ENCODE data around the gene HSPA1B. TPM values are rescaled to one million over a fixed set of nuclear protein-coding genes. Genes with fewer than 3 reads are reported as not detected.
A peak's percentile ranks its signal among the peaks of the same experiment; 100 is the strongest.

Gene HSPA1B
- total RNA-seq, 6 donors from 2014 or later = 92.2 to 177 (median 127) TPM

DNA sequence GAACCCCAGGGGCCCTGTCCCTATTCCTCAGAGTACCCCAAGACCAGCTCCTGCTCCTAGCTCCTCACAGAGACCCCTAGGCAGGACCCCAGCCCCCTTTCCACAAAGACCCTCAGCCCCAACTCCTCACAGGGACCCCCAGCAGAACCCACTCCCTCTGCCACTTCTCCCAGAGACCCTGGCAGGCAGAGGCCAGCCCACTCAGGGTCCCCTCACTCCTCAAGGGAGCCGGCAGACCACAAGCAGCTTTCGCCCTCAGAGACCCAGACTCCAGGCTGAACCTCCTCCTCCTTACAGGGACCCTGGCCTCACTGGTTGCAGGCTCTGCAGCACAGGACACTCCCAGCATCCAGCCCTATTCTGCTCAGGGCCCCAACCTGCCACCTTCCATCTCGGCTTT, 50.7 kb downstream of the HSPA1B start:
- TF ChIP-seq POLR2AphosphoS5 (IDR thresholded peaks at IDR 0.05) (no peak), POLR2A (IDR thresholded peaks at IDR 0.05) (no peak)
- H3K9me3 ChIP-seq = no peaks in the 10 kb centered on the region
- WGBS, 2 donors = 55 to 82% methylated on average over 1 to 3 of the region's 3 CpGs
- H3K4me3 ChIP-seq = peak overlapping the region in 3 of 4 donors; percentile 38 to 47 (median 46)
- H3K4me1 ChIP-seq = peaks cover 0 to 15% (median 10%) of the 10 kb centered on the region in 4 donors
- no peaks in the 10 kb centered on the region for H3K27me3 ChIP-seq
- peak overlapping the region; percentile 48 to 78 (median 72) for H3K27ac ChIP-seq
- ATAC-seq (ENCODE audit: low FRiP score in 2 of 2) (peak in 1 of 2 donors; percentile 34), DNase-seq (no peak)
- H3K36me3 ChIP-seq = peaks cover 2 to 39% (median 36%) of the 10 kb centered on the region in 4 donors

- Histone ChIP-seq H3K27ac (peak within 1 kb of the TSS; percentile 48 to 78 (median 72)), H3K36me3 (peaks cover 7 to 44% (median 41%) of the 10 kb centered on the region in 4 donors), H3K9me3 (no peaks in the 10 kb centered on the region), H3K4me3 (peak within 1 kb of the TSS in 3 of 4 donors; percentile 38 to 47 (median 46)), H3K27me3 (no peaks in the 10 kb centered on the region), H3K4me1 (peaks cover 0 to 15% (median 10%) of the 10 kb centered on the region in 4 donors)
- WGBS, 2 donors = 55 to 72% methylated on average over 17 to 18 of the region's 18 CpGs
- TF ChIP-seq EP300 (IDR thresholded peaks at IDR 0.05) = no peak
- TF ChIP-seq POLR2A (IDR thresholded peaks at IDR 0.05) = peak in 1 of 4 donors; percentile 52
- TF ChIP-seq POLR2AphosphoS5 (IDR thresholded peaks at IDR 0.05) = peak in 1 of 2 donors; percentile 46
- no peak for TF ChIP-seq CTCF (IDR thresholded peaks at IDR 0.05)
- peak in 1 of 2 donors; percentile 45 for DNase-seq
- ATAC-seq (ENCODE audit: low FRiP score in 2 of 2) = peak; percentile 4 to 68
Measured at GRCh38 chr6:31878726-31879125, 51.2 kb downstream of the HSPA1B start, which contains the start of gene SLC44A4. Gene SLC44A4 (minus strand): TSS chr6:31878997. CDS start chr6:31878980, 17 bp downstream.

DNA sequence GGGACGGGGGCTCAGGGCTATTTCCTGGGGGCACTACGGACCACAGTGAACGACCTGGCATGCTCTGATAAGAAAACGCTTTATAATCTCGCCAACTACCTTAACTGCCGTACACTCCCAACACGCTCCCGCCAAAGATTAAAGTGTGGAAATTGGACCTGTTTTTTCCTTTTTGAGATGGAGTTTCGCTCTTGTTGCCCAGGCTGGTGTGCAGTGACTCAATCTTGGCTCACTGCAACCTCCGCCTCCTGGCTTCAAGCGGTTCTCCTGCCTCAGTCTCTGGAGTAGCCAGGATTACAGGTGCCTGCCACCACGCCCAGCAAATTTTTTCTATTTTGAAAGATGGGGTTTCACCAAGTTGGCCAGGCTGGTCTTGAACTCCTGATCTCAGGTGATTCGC, 51.6 kb downstream of the HSPA1B start:
- peaks cover 12 to 48% (median 44%) of the 10 kb centered on the region in 4 donors for H3K36me3 ChIP-seq
- peak overlapping the region in 3 of 4 donors; percentile 18 to 78 (median 48) for H3K27ac ChIP-seq

More for the DNA sequence above, 51.6 kb downstream of the HSPA1B start:
- DNase-seq (no peak), ATAC-seq (ENCODE audit: low FRiP score in 2 of 2) (no peak)
- Histone ChIP-seq H3K4me1 (peaks cover 0 to 15% (median 10%) of the 10 kb centered on the region in 4 donors), H3K4me3 (peak overlapping the region in 3 of 4 donors; percentile 38 to 47 (median 46)), H3K27me3 (no peaks in the 10 kb centered on the region), H3K9me3 (no peaks in the 10 kb centered on the region)
- WGBS, 2 donors = 63 to 79% methylated on average over 13 of the region's 13 CpGs
- TF ChIP-seq EP300 (IDR thresholded peaks at IDR 0.05) (no peak), CTCF (IDR thresholded peaks at IDR 0.05) (no peak), POLR2AphosphoS5 (IDR thresholded peaks at IDR 0.05) (no peak), POLR2A (IDR thresholded peaks at IDR 0.05) (peak in 1 of 4 donors; percentile 18)

Small RNA genes lying within 50 kb of the gene (small RNA-seq; reads per million reads assigned to genes)
- 0 reads per million in 4 donors for gene RF00019
- gene SNORD48 = 501 to 1,935 (median 1,325) reads per million in 4 donors
- 0 reads per million in 4 donors for gene SNORD52

Other genes starting within 250 kb of the HSPA1B start
- 10 to 100 TPM in 1 of 6 donors, 1 to 10 TPM in 2, not detected in 3; 1.3 to 18.7 (median 8.2) TPM for gene LTB, start 245.3 kb upstream of the HSPA1B start, total RNA-seq
- 100 to 1,000 TPM in 1 of 6 donors, 10 to 100 TPM in 3, 1 to 10 TPM in 2; 7.7 to 132 (median 33.5) TPM for gene LST1, start 241.5 kb upstream of the HSPA1B start, total RNA-seq
- gene NCR3, start 234.7 kb upstream of the HSPA1B start, total RNA-seq = 1 to 10 TPM in 1 of 6 donors, under 1 TPM in 3, not detected in 2; 0.54 to 2.0 (median 0.70) TPM
- 100 to 1,000 TPM in 1 of 6 donors, 10 to 100 TPM in 5; 18.5 to 106 (median 79.7) TPM for gene AIF1, start 212.5 kb upstream of the HSPA1B start, total RNA-seq
- gene PRRC2A, start 207.0 kb upstream of the HSPA1B start, total RNA-seq = 100 to 1,000 TPM in 4 of 6 donors, 10 to 100 TPM in 2; 80.1 to 154 (median 125) TPM
- gene BAG6, start 175.1 kb upstream of the HSPA1B start, total RNA-seq = 100 to 1,000 TPM; 190 to 421 (median 294) TPM
- 1 to 10 TPM in 5 of 6 donors, under 1 TPM in 1; 0.89 to 4.3 (median 2.1) TPM for gene APOM, start 171.8 kb upstream of the HSPA1B start, total RNA-seq
- 10 to 100 TPM; 25.0 to 30.1 (median 28.4) TPM for gene C6orf47, start 167.0 kb upstream of the HSPA1B start, total RNA-seq
- 10 to 100 TPM; 12.0 to 45.1 (median 16.6) TPM for gene GPANK1, start 162.7 kb upstream of the HSPA1B start, total RNA-seq
- 100 to 1,000 TPM; 105 to 172 (median 130) TPM for gene CSNK2B, start 161.7 kb upstream of the HSPA1B start, total RNA-seq
- 10 to 100 TPM in 4 of 6 donors, 1 to 10 TPM in 2; 6.7 to 22.0 (median 12.3) TPM for gene LY6G5B, start 157.8 kb upstream of the HSPA1B start, total RNA-seq
- gene LY6G5C, start 146.7 kb upstream of the HSPA1B start, total RNA-seq = 1 to 10 TPM in 4 of 6 donors, not detected in 2; 1.8 to 4.4 (median 3.1) TPM
- gene ABHD16A, start 124.4 kb upstream of the HSPA1B start, total RNA-seq = 10 to 100 TPM; 42.1 to 62.5 (median 51.6) TPM
- 1 to 10 TPM in 4 of 6 donors, under 1 TPM in 2; 0.63 to 9.4 (median 1.7) TPM for gene LY6G6F, start 120.9 kb upstream of the HSPA1B start, total RNA-seq
- gene LY6G6D, start 112.4 kb upstream of the HSPA1B start, total RNA-seq = not detected
- under 1 TPM in 1 of 6 donors, not detected in 5; 0.23 TPM for gene LY6G6C, start 106.0 kb upstream of the HSPA1B start, total RNA-seq
- 1 to 10 TPM in 3 of 6 donors, under 1 TPM in 2, not detected in 1; 0.30 to 4.1 (median 1.2) TPM for gene MPIG6B, start 104.4 kb upstream of the HSPA1B start, total RNA-seq
- 100 to 1,000 TPM in 2 of 6 donors, 10 to 100 TPM in 4; 46.6 to 157 (median 83.7) TPM for gene DDAH2, start 98.4 kb upstream of the HSPA1B start, total RNA-seq
- gene CLIC1, start 91.2 kb upstream of the HSPA1B start, total RNA-seq = 100 to 1,000 TPM; 138 to 497 (median 277) TPM
- 10 to 100 TPM in 4 of 6 donors, 1 to 10 TPM in 2; 7.3 to 52.4 (median 13.1) TPM for gene MSH5, start 87.7 kb upstream of the HSPA1B start, total RNA-seq
- 10 to 100 TPM in 1 of 6 donors, 1 to 10 TPM in 5; 1.1 to 15.7 (median 5.3) TPM for gene SAPCD1, start 65.1 kb upstream of the HSPA1B start, total RNA-seq
- 1 to 10 TPM; 4.0 to 7.4 (median 6.6) TPM for gene VWA7, start 50.4 kb upstream of the HSPA1B start, total RNA-seq
- 10 to 100 TPM; 21.2 to 67.8 (median 39.7) TPM for gene VARS1, start 32.0 kb upstream of the HSPA1B start, total RNA-seq
- 10 to 100 TPM in 5 of 6 donors, 1 to 10 TPM in 1; 5.0 to 44.9 (median 20.9) TPM for gene LSM2, start 20.8 kb upstream of the HSPA1B start, total RNA-seq
- gene HSPA1L, start 12.5 kb upstream of the HSPA1B start, total RNA-seq = 1 to 10 TPM in 5 of 6 donors, under 1 TPM in 1; 0.89 to 3.1 (median 2.0) TPM
- gene HSPA1A, start 12.2 kb upstream of the HSPA1B start, total RNA-seq = 100 to 1,000 TPM in 5 of 6 donors, 10 to 100 TPM in 1; 80.7 to 236 (median 144) TPM
- 10 to 100 TPM; 28.3 to 90.3 (median 64.6) TPM for gene NEU1, start 35.1 kb downstream of the HSPA1B start, total RNA-seq
- 10 to 100 TPM; 19.1 to 84.2 (median 42.0) TPM for gene SLC44A4, start 51.3 kb downstream of the HSPA1B start, total RNA-seq
- gene EHMT2, start 70.0 kb downstream of the HSPA1B start, total RNA-seq = 10 to 100 TPM; 23.6 to 57.3 (median 41.7) TPM
- 1 to 10 TPM; 1.0 to 7.5 (median 2.2) TPM for gene ZBTB12, start 74.3 kb downstream of the HSPA1B start, total RNA-seq
- gene C2, start 100.0 kb downstream of the HSPA1B start, total RNA-seq = 100 to 1,000 TPM; 119 to 322 (median 233) TPM
- 100 to 1,000 TPM in 1 of 6 donors, 10 to 100 TPM in 5; 15.0 to 199 (median 58.1) TPM for gene CFB, start 118.4 kb downstream of the HSPA1B start, total RNA-seq
- gene NELFE, start 131.2 kb downstream of the HSPA1B start, total RNA-seq = 10 to 100 TPM; 42.8 to 84.2 (median 63.0) TPM
- 100 to 1,000 TPM in 1 of 6 donors, 10 to 100 TPM in 5; 27.7 to 172 (median 58.6) TPM for gene SKIC2, start 131.4 kb downstream of the HSPA1B start, total RNA-seq
- 10 to 100 TPM; 14.1 to 40.9 (median 19.3) TPM for gene DXO, start 144.4 kb downstream of the HSPA1B start, total RNA-seq
- gene C4A, start 154.3 kb downstream of the HSPA1B start, total RNA-seq = 100 to 1,000 TPM in 4 of 6 donors, 10 to 100 TPM in 2; 89.8 to 217 (median 139) TPM
- gene C4B, start 187.1 kb downstream of the HSPA1B start, total RNA-seq = 100 to 1,000 TPM in 3 of 6 donors, 10 to 100 TPM in 3; 85.7 to 193 (median 97.7) TPM
- 1 to 10 TPM in 5 of 6 donors, under 1 TPM in 1; 0.30 to 2.3 (median 1.2) TPM for gene CYP21A2, start 210.7 kb downstream of the HSPA1B start, total RNA-seq